HG02885 (cell line): Measurements from ENCODE around the gene PAM16.

Experiments
- ATAC-seq: cut with Tn5 transposase; IDR thresholded peaks from one replicate; pipeline ENCODE4 v1.9.1; 2021; ENCODE audit warnings: mild to moderate bottlenecking; ENCODE audit not compliant: unreplicated experiment, poor library complexity

PAM16 gene

GRCh38 chr16:4372001-4372577 is 21.0 kb upstream of the PAM16 start:
- no peak for ATAC-seq

- ATAC-seq = peak; percentile 58
Observed at GRCh38 chr16:4371357-4372000, 20.4 kb upstream of the PAM16 start, which contains the start of gene VASN. Gene VASN (plus strand): TSS chr16:4371848. CDS start chr16:4380878, 9,030 bp downstream.

GRCh38 chr16:4370570-4371356 is 19.6 kb upstream of the PAM16 start:
- no peak for ATAC-seq

- no peak for ATAC-seq
Observed at GRCh38 chr16:4370151-4370550, 19.0 kb upstream of the PAM16 start.

- no peak for ATAC-seq
Observed at GRCh38 chr16:4369007-4369733, 18.0 kb upstream of the PAM16 start.

GRCh38 chr16:4367393-4367856 is 16.3 kb upstream of the PAM16 start:
- no peak for ATAC-seq

- no peak for ATAC-seq
Observed at GRCh38 chr16:4366016-4366415, 14.9 kb upstream of the PAM16 start.

- no peak for ATAC-seq
Observed at GRCh38 chr16:4365615-4366014, 14.5 kb upstream of the PAM16 start.

- peak; percentile 77 for ATAC-seq
Observed at GRCh38 chr16:4365014-4365406, 13.9 kb upstream of the PAM16 start.

GRCh38 chr16:4364196-4365013 is 13.3 kb upstream of the PAM16 start:
- no peak for ATAC-seq

- no peak for ATAC-seq
Observed at GRCh38 chr16:4362476-4363135, 11.5 kb upstream of the PAM16 start.

- ATAC-seq = no peak
Observed at GRCh38 chr16:4361944-4362311, 10.8 kb upstream of the PAM16 start.

- no peak for ATAC-seq
Observed at GRCh38 chr16:4361033-4361943, 10.2 kb upstream of the PAM16 start.

GRCh38 chr16:4360538-4361021 is 9.5 kb upstream of the PAM16 start:
- no peak for ATAC-seq

- no peak for ATAC-seq
Observed at GRCh38 chr16:4359914-4360313, 8.8 kb upstream of the PAM16 start.

GRCh38 chr16:4358831-4359561 is 7.9 kb upstream of the PAM16 start:
- no peak for ATAC-seq

GRCh38 chr16:4358236-4358635 is 7.1 kb upstream of the PAM16 start:
- no peak for ATAC-seq

- no peak for ATAC-seq
Observed at GRCh38 chr16:4356820-4357219, 5.7 kb upstream of the PAM16 start.
